Measurements from ENCODE around the gene C9orf78.

The C9orf78 gene

GRCh38 chr9:129814432-129815223 lies 20.4 kb downstream of the C9orf78 start:
- H3K9ac ChIP-seq (ENCODE audit: low read depth, low read length) = no peak overlapping the region
- H3K4me2 ChIP-seq (ENCODE audit: low read length) = no peak overlapping the region
- H3K4me3 ChIP-seq (ENCODE audit: low read length) = no peak overlapping the region
- H3K4me1 ChIP-seq (ENCODE audit: control insufficient read depth, insufficient read depth, low read length) = no peaks in the 10 kb centered on the region
- no peaks in the 10 kb centered on the region for H3K9me3 ChIP-seq (replicated peaks; ENCODE audit: low read length)
- H3K36me3 ChIP-seq (ENCODE audit: insufficient read depth, low read length) = peaks cover 58% of the 10 kb centered on the region
- H3K27me3 ChIP-seq (ENCODE audit: control insufficient read depth, insufficient read depth, low read length) = no peaks in the 10 kb centered on the region

DNA sequence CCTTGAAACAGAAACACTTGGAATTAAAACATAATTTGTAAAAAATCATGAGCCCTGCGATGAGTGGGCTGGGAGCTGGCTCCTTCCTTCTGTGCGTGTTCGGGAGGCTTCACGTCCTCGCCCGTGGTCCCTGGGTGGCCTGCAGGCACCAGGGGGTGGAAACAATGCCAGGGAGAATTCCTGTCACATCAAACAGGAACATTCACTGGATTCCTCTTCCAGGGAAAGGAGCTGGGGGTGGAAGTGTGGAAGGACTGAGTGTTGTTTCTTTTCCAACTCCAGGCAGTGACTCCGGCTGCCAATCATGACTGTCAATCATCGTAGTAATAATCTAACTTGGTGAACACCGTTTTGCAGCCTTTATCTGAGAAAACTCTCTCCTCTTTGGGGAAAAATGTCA lies 21.4 kb downstream of the C9orf78 start:
- H3K9ac ChIP-seq (ENCODE audit: low read depth, low read length) = no peak overlapping the region
- H3K36me3 ChIP-seq (ENCODE audit: insufficient read depth, low read length) = peaks cover 60% of the 10 kb centered on the region
- H3K4me3 ChIP-seq (ENCODE audit: low read length) = no peak overlapping the region
- no peak overlapping the region for H3K4me2 ChIP-seq (ENCODE audit: low read length)
- no peaks in the 10 kb centered on the region for H3K9me3 ChIP-seq (replicated peaks; ENCODE audit: low read length)
- no peaks in the 10 kb centered on the region for H3K27me3 ChIP-seq (ENCODE audit: control insufficient read depth, insufficient read depth, low read length)
- no peaks in the 10 kb centered on the region for H3K4me1 ChIP-seq (ENCODE audit: control insufficient read depth, insufficient read depth, low read length)

DNA sequence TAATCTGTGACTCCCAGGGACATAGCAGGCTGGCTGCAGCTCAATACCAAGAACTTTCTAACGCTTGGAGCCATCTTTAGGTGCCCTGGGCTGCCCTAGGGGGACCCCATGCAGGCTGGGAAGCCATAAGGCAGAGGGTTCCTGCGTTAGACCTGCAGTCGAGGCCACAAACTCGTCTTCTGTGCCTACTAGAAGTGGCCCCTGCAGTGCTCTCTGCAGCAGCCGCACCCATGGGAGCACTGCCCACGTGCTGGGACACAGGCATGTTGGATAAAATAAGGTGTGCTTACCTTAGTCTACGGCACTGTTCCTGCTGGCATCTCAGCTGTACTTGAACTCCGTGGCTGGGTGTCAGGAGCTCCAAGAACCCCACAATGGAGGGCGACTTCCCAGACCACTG lies 22.7 kb downstream of the C9orf78 start:
- H3K4me1 ChIP-seq (ENCODE audit: control insufficient read depth, insufficient read depth, low read length) = no peaks in the 10 kb centered on the region
- H3K36me3 ChIP-seq (ENCODE audit: insufficient read depth, low read length) = peaks cover 51% of the 10 kb centered on the region
- no peaks in the 10 kb centered on the region for H3K9me3 ChIP-seq (replicated peaks; ENCODE audit: low read length)
- no peak overlapping the region for H3K4me2 ChIP-seq (ENCODE audit: low read length)
- H3K9ac ChIP-seq (ENCODE audit: low read depth, low read length) = no peak overlapping the region
- H3K4me3 ChIP-seq (ENCODE audit: low read length) = no peak overlapping the region
- H3K27me3 ChIP-seq (ENCODE audit: control insufficient read depth, insufficient read depth, low read length) = no peaks in the 10 kb centered on the region

DNA sequence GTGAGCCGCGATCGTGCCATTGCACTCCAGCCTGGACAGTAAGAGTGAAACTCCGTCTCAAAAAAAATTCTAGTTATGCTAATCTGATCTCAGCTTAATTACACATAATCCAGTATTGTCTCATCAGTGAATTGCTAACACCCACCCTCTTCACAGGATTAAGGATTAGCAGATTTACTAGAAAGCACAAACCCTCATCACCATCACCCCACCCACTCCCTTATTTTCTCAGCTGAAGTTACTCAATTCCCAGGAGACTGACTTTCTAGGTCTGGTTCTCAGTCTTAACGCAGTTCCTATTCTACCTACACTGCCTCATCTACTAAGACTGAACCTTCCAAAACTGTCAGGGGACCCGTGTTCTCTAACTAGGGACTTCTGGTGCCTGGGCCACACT lies 23.1 kb downstream of the C9orf78 start:
- Histone ChIP-seq H3K36me3 (ENCODE audit: insufficient read depth, low read length) (peaks cover 48% of the 10 kb centered on the region), H3K4me2 (ENCODE audit: low read length) (no peak overlapping the region)

GRCh38 chr9:129810788-129811187 lies 24.3 kb downstream of the C9orf78 start:
- no peak overlapping the region for H3K9ac ChIP-seq (ENCODE audit: low read depth, low read length)
- no peaks in the 10 kb centered on the region for H3K4me1 ChIP-seq (ENCODE audit: control insufficient read depth, insufficient read depth, low read length)
- no peaks in the 10 kb centered on the region for H3K9me3 ChIP-seq (replicated peaks; ENCODE audit: low read length)
- peaks cover 43% of the 10 kb centered on the region for H3K36me3 ChIP-seq (ENCODE audit: insufficient read depth, low read length)
- H3K27me3 ChIP-seq (ENCODE audit: control insufficient read depth, insufficient read depth, low read length) = no peaks in the 10 kb centered on the region
- H3K4me3 ChIP-seq (ENCODE audit: low read length) = no peak overlapping the region
- H3K4me2 ChIP-seq (ENCODE audit: low read length) = no peak overlapping the region

More for the DNA sequence above, 23.1 kb downstream of the C9orf78 start:
- H3K9me3 ChIP-seq (replicated peaks; ENCODE audit: low read length) = no peaks in the 10 kb centered on the region
- H3K4me1 ChIP-seq (ENCODE audit: control insufficient read depth, insufficient read depth, low read length) = no peaks in the 10 kb centered on the region
- H3K9ac ChIP-seq (ENCODE audit: low read depth, low read length) = no peak overlapping the region
- H3K27me3 ChIP-seq (ENCODE audit: control insufficient read depth, insufficient read depth, low read length) = no peaks in the 10 kb centered on the region
- H3K4me3 ChIP-seq (ENCODE audit: low read length) = no peak overlapping the region

DNA sequence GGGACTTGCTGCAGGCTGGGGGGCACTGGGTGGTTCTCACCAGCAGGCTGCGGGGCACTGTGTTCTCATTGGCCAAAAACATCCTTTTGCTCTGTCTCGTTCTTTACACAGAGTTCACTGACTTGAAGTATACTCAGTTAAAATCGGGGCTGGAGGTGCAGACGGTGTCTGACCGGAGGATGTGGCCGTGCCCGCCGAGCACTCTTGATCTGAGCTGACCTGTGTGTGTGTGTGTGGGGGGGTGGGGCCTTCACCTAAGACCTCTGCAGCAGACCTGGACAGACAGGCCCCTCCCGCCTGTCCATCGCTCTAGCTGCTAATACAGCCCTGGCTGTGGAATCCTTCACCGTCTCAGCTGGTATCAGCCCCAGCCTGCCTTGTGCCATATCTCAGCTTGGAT lies 25.0 kb downstream of the C9orf78 start:
- no peak overlapping the region for H3K4me2 ChIP-seq (ENCODE audit: low read length)
- H3K27me3 ChIP-seq (ENCODE audit: control insufficient read depth, insufficient read depth, low read length) = no peaks in the 10 kb centered on the region
- no peak overlapping the region for H3K4me3 ChIP-seq (ENCODE audit: low read length)
- no peak overlapping the region for H3K9ac ChIP-seq (ENCODE audit: low read depth, low read length)
- H3K36me3 ChIP-seq (ENCODE audit: insufficient read depth, low read length) = peaks cover 37% of the 10 kb centered on the region
- H3K4me1 ChIP-seq (ENCODE audit: control insufficient read depth, insufficient read depth, low read length) = no peaks in the 10 kb centered on the region
- H3K9me3 ChIP-seq (replicated peaks; ENCODE audit: low read length) = no peaks in the 10 kb centered on the region

GRCh38 chr9:129809346-129809745 lies 25.7 kb downstream of the C9orf78 start:
- H3K36me3 ChIP-seq (ENCODE audit: insufficient read depth, low read length) = peaks cover 33% of the 10 kb centered on the region
- no peak overlapping the region for H3K9ac ChIP-seq (ENCODE audit: low read depth, low read length)
- no peak overlapping the region for H3K4me3 ChIP-seq (ENCODE audit: low read length)
- no peak overlapping the region for H3K4me2 ChIP-seq (ENCODE audit: low read length)
- no peaks in the 10 kb centered on the region for H3K27me3 ChIP-seq (ENCODE audit: control insufficient read depth, insufficient read depth, low read length)
- no peaks in the 10 kb centered on the region for H3K4me1 ChIP-seq (ENCODE audit: control insufficient read depth, insufficient read depth, low read length)
- H3K9me3 ChIP-seq (replicated peaks; ENCODE audit: low read length) = no peaks in the 10 kb centered on the region

DNA sequence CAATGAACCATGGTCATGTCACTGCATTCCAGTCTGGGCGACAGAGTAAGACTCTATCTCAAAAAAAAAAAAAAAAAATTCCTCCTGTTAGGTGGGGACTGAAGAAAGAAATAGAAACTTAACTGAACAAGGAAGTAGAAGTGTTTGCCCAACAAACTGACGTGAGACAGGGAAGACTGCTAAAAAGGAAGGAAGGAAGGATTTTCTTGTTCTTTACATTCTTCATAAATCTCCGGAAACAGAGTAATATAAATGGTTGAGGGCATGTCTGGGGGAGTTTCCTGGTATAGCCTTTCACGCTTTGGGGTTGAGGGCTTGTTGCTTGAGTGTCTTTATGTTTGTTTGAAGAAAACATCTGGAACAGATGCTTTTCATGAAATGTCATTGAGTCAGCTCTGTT lies 29.0 kb downstream of the C9orf78 start:
- H3K4me3 ChIP-seq (ENCODE audit: low read length) = no peak overlapping the region
- peaks cover 17% of the 10 kb centered on the region for H3K36me3 ChIP-seq (ENCODE audit: insufficient read depth, low read length)
- no peaks in the 10 kb centered on the region for H3K9me3 ChIP-seq (replicated peaks; ENCODE audit: low read length)
- no peak overlapping the region for H3K9ac ChIP-seq (ENCODE audit: low read depth, low read length)
- peaks cover 8% of the 10 kb centered on the region for H3K4me1 ChIP-seq (ENCODE audit: control insufficient read depth, insufficient read depth, low read length)
- H3K27me3 ChIP-seq (ENCODE audit: control insufficient read depth, insufficient read depth, low read length) = no peaks in the 10 kb centered on the region
- H3K4me2 ChIP-seq (ENCODE audit: low read length) = no peak overlapping the region

DNA sequence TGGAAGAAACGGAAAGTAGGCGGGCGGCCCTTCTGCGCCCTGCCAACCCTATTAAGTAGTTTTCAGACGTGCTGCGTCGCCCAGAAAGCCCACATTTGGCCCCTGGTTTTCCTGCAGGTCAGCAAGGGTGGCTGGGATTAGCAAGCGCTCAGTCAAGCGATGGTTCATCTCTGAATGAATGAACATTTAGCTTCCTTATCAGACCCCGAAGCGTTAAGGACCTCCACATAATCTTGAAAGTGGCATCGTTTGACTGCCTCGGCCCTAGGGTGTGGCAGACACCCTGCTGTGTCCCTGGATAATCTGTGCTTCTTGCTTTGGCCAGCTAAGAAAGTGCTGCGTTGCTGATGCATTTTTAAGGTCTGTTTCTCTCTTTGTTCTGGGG lies 31.4 kb downstream of the C9orf78 start:
- H3K9ac ChIP-seq (ENCODE audit: low read depth, low read length) = peak overlapping the region; percentile 79
- peak overlapping the region; percentile 98 for H3K4me2 ChIP-seq (ENCODE audit: low read length)
- H3K4me1 ChIP-seq (ENCODE audit: control insufficient read depth, insufficient read depth, low read length) = peaks cover 8% of the 10 kb centered on the region
- H3K27me3 ChIP-seq (ENCODE audit: control insufficient read depth, insufficient read depth, low read length) = no peaks in the 10 kb centered on the region
- peaks cover 6% of the 10 kb centered on the region for H3K36me3 ChIP-seq (ENCODE audit: insufficient read depth, low read length)
- H3K4me3 ChIP-seq (ENCODE audit: low read length) = peak overlapping the region; percentile 98
- no peaks in the 10 kb centered on the region for H3K9me3 ChIP-seq (replicated peaks; ENCODE audit: low read length)

- H3K4me2 ChIP-seq (ENCODE audit: low read length) = peak within 1 kb of the TSS; percentile 98
- H3K4me1 ChIP-seq (ENCODE audit: control insufficient read depth, insufficient read depth, low read length) = peaks cover 8% of the 10 kb centered on the region
- no peaks in the 10 kb centered on the region for H3K27me3 ChIP-seq (ENCODE audit: control insufficient read depth, insufficient read depth, low read length)
- H3K36me3 ChIP-seq (ENCODE audit: insufficient read depth, low read length) = peaks cover 6% of the 10 kb centered on the region
- peak within 1 kb of the TSS; percentile 79 for H3K9ac ChIP-seq (ENCODE audit: low read depth, low read length)
- H3K4me3 ChIP-seq (ENCODE audit: low read length) = peak within 1 kb of the TSS; percentile 98
- no peaks in the 10 kb centered on the region for H3K9me3 ChIP-seq (replicated peaks; ENCODE audit: low read length)
Measured at GRCh38 chr9:129802833-129803675, 32.0 kb downstream of the C9orf78 start, which contains the start of gene TOR1B. TOR1B (plus strand) TSS chr9:129803184; CDS start chr9:129803213, 29 bp downstream.

DNA sequence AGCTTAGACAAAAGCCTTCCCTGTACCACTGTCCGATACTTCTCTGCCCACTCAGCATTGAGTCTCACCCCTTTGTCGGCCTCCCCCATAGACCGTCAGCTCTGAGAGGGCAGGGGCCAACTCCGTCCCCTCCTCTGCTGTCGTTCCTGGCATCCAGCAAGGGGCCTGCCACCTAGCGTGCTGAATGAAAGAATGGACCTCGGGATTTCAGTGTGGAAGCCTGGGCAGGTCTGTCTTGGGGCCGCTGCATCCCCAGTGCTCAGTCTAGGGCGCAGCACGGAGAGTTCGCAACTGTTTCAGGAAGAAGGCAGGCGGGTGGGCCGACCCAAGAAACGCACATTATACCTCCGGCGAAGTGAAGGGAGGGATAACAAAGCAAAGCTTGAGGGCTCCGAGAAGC lies 33.6 kb downstream of the C9orf78 start:
- H3K4me3 ChIP-seq (ENCODE audit: low read length) = no peak overlapping the region
- H3K4me1 ChIP-seq (ENCODE audit: control insufficient read depth, insufficient read depth, low read length) = peaks cover 8% of the 10 kb centered on the region
- H3K27me3 ChIP-seq (ENCODE audit: control insufficient read depth, insufficient read depth, low read length) = no peaks in the 10 kb centered on the region
- H3K9ac ChIP-seq (ENCODE audit: low read depth, low read length) = no peak overlapping the region
- no peak overlapping the region for H3K4me2 ChIP-seq (ENCODE audit: low read length)
- H3K36me3 ChIP-seq (ENCODE audit: insufficient read depth, low read length) = peaks cover 6% of the 10 kb centered on the region
- no peaks in the 10 kb centered on the region for H3K9me3 ChIP-seq (replicated peaks; ENCODE audit: low read length)
